H54 (cell line): Measurements from ENCODE around the gene DPYSL3.

Source experiments
- DNase-seq: peaks from one replicate; pipeline ENCODE4 v3.0.0; 2011; ENCODE audit warnings: low spot score, mixed read lengths; ENCODE audit not compliant: insufficient read length
- FAIRE-seq: peaks from 3 replicates; lab custom pipeline; 2011; peaks lifted over from hg19 to GRCh38; lab: Jason Lieb, UNC
- POLR2A ChIP-seq: IDR thresholded peaks from 2 replicates; pipeline ENCODE4 v1.6.1; 2011; ENCODE audit warnings: low read depth, mild to moderate bottlenecking, low read length

DPYSL3 gene

GRCh38 chr5:147430628-147431027 is 79.2 kb downstream of the DPYSL3 start:
- TF ChIP-seq POLR2A: no peak
- no peak for FAIRE-seq
- no peak for DNase-seq

DNA sequence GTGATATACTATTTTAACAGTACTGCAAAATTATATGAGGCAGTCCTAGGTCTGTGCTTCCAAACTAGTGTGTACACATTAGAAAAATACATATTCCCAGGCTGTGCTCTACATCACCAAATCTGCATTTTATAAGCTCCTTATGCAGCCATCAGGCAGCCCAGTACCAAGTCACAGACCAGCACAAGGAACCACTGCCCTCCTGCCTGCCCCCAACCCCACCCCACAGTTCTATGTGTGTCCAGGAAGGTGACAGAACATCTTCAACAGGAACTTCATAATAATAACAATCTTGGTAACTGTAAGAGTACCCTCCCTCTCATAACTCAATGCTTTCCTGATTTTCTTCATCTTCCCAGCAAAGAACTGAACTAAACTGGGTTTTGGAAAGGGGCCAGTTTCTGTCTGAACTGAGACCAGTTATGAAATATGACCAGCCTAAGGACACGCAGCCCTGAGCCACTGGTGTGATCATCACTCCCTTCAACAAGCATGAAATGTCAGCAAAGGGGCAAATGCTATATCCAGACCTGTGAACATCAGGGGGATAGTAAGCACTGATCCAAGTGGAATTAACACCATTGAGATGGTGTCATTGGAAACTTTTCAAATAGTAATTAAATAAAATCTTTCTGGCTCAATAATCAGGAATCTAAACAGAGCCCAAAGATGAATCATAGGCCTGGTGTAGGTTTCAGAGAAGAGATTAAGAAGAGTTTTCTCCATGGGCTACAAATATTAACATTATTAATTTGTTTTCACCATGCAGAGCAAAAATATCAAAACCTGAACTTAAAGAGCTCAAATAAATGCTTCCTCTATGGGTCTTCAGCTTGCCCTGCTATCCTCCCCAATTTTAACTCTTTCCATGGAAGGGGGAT is 82.1 kb downstream of the DPYSL3 start:
- DNase-seq (no peak), FAIRE-seq (no peak)
- TF ChIP-seq POLR2A: no peak

- FAIRE-seq (no peak), DNase-seq (no peak)
- TF ChIP-seq POLR2A: no peak
Measured at GRCh38 chr5:147426640-147427327, 83.1 kb downstream of the DPYSL3 start.

DNA sequence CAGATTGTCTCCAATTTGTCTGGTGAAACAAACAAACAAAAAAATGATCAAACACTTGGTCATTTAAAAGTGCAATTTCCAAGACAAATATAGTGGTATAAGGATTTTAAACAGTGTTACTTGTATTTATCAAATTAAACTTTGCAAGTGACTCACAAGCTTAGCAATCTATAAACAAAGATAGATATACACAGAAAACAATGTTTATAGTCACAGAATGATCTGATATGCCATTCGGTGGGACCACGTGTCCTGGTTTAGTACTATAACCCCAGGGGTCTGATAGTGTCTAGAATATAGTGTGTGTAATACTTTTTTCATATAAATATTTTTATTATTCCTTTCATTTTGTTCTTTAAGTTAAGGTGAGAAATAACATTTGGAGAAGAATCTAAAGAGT is 91.3 kb downstream of the DPYSL3 start:
- DNase-seq (no peak), FAIRE-seq (no peak)
- TF ChIP-seq POLR2A: no peak

DNA sequence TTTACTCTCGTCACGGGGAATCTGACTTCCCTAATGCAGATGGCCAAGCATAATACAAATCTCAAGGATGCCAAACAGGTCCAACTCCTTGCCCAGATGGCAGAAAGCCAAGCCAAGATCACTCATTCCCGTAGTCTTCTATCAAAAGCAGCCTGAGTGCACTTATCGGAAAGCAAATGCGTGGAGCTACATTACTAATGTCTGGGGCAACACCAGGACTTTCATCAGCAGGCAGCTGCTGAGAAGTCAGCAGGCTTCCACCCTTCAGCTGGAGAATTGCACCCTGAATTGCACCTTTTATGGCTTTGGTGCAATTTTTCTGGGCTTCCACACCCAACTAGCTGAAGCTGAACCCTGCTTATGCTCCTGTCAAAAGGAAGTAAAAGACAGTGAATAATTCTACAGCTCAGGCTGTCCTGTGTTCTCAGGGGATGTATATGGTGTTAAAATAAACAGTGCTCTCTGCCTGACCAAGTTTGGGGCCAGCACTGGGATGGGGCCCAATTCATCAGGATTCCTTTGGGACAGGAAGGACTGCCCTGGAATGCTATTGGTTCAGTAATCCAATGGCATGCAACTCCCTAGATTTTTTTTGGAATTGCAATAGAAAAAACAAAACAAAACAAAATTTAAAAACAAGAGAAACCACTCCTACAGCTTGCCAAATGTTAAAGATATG is 92.6 kb downstream of the DPYSL3 start:
- FAIRE-seq (no peak), DNase-seq (no peak)
- no peak for TF ChIP-seq POLR2A

DNA sequence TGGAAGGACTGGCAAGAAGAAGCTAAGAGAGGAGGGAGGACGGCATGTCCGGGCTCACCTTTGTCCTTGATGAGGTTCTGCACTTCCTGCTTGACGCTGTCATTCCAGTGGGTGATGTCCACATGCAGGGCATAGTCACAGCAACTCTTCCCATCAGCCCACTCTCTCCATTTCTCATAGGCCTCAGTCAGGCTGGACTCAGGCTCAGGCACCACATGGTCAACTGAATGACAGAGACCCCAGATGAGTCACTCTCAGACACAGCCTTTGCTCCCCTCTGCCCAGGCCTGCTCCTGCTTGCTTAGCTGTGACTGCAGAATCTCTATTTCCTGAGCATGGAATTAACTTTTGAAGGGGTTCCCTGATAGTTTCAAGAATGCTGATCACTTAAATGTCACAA is 94.2 kb downstream of the DPYSL3 start:
- DNase-seq (no peak), FAIRE-seq (no peak)
- no peak for TF ChIP-seq POLR2A

- FAIRE-seq (no peak), DNase-seq (no peak)
- TF ChIP-seq POLR2A: no peak
Measured at GRCh38 chr5:147413266-147413665, 96.6 kb downstream of the DPYSL3 start.

DNA sequence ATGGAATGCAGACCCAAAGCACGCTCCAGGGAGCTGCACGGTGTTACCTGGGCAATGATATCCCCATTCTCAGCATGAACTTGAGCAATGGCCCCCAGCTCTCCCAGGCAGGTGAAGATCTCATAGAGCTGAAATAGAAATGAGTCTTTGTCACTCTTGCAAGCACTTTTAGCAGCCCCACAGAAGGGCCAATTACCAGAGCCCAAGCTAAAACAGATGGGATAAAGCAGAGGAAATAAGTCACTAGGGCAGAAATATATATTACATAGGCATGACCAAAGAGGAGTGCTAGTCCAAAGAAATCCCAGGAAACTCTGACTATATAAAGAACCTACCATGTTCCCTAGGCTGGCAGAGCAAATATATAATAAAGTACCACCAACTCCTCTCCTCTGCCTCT is 97.3 kb downstream of the DPYSL3 start:
- FAIRE-seq (no peak), DNase-seq (no peak)
- no peak for TF ChIP-seq POLR2A

DNA sequence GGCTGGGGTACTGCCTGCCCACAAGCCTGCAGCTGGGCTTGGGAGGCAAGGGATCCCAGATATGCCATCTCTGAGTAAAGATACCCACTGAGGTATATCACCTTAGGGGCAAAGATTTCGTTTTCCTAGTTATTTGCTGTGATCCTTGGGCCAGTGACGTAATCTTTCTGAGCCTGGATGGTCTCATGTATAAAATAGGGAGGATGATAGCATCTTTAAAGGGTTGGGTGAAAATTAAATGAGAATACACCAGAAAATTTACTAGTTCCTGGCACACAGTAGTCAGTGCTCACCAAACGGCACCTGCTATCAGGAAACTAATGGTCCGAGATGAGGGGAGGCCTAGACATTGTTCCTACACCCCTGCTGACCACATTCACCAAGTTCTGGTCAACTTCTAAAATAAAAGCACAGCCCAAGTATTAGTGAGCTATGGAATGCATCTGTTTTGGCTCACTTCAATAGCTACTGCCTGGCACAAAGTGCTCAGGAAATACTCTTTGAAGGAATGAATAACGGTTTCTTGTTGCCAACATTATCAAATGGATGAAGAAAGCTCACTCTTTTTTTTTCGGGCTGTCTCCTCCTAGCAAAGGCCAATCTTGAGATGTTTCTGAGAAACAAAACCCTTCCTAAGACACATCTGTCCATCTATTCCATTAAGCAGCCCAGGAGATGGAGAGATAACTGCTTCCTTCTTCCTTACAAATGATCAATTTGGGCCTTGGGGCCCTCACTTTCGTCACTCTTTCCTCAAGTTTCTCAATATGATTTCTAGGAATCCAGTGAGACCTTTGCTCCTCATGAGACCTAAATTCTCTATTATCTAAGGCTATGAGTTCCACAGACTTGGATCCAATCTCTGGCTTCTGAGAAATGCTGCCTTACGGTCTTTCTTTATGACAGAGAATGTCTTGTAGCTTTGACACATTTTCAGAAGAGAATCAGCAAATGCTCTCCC is 98.2 kb downstream of the DPYSL3 start:
- no peak for FAIRE-seq
- no peak for TF ChIP-seq POLR2A
- DNase-seq: no peak

- TF ChIP-seq POLR2A: no peak
- DNase-seq (no peak), FAIRE-seq (no peak)
Measured at GRCh38 chr5:147410496-147411358, 99.1 kb downstream of the DPYSL3 start.

- FAIRE-seq: no peak
- no peak for TF ChIP-seq POLR2A
Measured at GRCh38 chr5:147408980-147409379, 100.9 kb downstream of the DPYSL3 start.

GRCh38 chr5:147407094-147407681 is 102.7 kb downstream of the DPYSL3 start:
- DNase-seq (no peak), FAIRE-seq (no peak)
- TF ChIP-seq POLR2A: no peak

More at GRCh38 chr5:147408980-147409379, 100.9 kb downstream of the DPYSL3 start:
- no peak for DNase-seq
